Measurements from ENCODE around the gene DNAJC8.

The DNAJC8 gene

DNA sequence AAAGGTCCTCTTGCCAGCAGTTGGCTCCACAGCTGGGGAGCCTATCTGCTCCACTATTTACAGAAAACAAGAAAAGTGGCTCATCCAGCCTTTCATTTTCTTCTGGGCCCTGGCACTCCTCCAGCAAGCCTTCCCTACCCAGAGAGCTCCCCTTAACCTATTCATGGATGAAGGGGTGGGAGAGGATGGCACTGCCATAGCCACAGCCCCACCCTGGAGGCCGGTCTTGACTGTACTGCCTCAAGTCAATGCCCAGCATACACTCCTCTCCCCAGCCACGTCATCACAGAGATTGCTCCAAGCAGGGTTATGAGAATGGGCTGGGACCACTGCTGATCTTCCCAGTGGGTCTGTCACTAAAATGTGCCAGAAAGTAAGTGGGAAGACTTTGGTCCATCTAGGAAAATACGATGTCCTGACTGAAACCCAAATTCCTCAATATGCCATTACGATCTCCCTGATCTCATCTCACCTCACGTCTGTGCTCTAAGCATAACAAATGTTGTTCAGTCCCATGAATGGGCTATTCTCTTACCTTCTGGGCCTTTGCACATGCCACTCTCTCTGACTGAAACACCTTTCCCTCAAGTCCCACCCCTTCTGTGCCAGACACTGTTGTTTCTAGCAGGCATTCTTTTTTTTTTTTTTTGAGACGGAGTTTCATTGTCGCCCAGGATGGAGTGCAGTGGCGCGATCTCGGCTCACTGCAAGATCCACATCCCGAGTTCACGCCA is 35.0 kb downstream of the DNAJC8 start:
- H3K9me3 ChIP-seq, result no peaks in the 10 kb centered on the region
- peaks cover 24% of the 10 kb centered on the region for H3K36me3 ChIP-seq
- H3K4me1 ChIP-seq (ENCODE audit: control insufficient read depth in 1 of 2, insufficient read depth in 1 of 2, low read depth in 1 of 2, low read length in 1 of 2), result peaks cover 24 to 27% of the 10 kb centered on the region in 2 experiments
- H3K27ac ChIP-seq, result no peak overlapping the region
- no peak overlapping the region for H3K4me3 ChIP-seq (ENCODE audit: low read depth in 1 of 2, low read length in 1 of 2)
- no peak for TF ChIP-seq CTCF (IDR thresholded peaks at IDR 0.05)
- H3K27me3 ChIP-seq, result no peaks in the 10 kb centered on the region

- no peaks in the 10 kb centered on the region for H3K9me3 ChIP-seq
- H3K4me1 ChIP-seq (ENCODE audit: control insufficient read depth in 1 of 2, insufficient read depth in 1 of 2, low read depth in 1 of 2, low read length in 1 of 2), result peaks cover 24 to 27% of the 10 kb centered on the region in 2 experiments
- H3K27ac ChIP-seq, result no peak overlapping the region
- peaks cover 20% of the 10 kb centered on the region for H3K36me3 ChIP-seq
- H3K4me3 ChIP-seq (ENCODE audit: low read depth in 1 of 2, low read length in 1 of 2), result no peak overlapping the region
- no peak for TF ChIP-seq CTCF (IDR thresholded peaks at IDR 0.05)
- H3K27me3 ChIP-seq, result no peaks in the 10 kb centered on the region
These were observed 36.5 kb downstream of the DNAJC8 start for GRCh38 chr1:28196330-28196729.

- TF ChIP-seq CTCF (IDR thresholded peaks at IDR 0.05), result no peak
- Histone ChIP-seq H3K27ac (no peak overlapping the region), H3K27me3 (no peaks in the 10 kb centered on the region), H3K36me3 (peaks cover 14% of the 10 kb centered on the region), H3K4me1 (ENCODE audit: control insufficient read depth in 1 of 2, insufficient read depth in 1 of 2, low read depth in 1 of 2, low read length in 1 of 2) (peaks cover 28 to 30% of the 10 kb centered on the region in 2 experiments), H3K9me3 (no peaks in the 10 kb centered on the region), H3K4me3 (ENCODE audit: low read depth in 1 of 2, low read length in 1 of 2) (no peak overlapping the region)
These were observed 37.0 kb downstream of the DNAJC8 start for GRCh38 chr1:28195780-28196179.

DNA sequence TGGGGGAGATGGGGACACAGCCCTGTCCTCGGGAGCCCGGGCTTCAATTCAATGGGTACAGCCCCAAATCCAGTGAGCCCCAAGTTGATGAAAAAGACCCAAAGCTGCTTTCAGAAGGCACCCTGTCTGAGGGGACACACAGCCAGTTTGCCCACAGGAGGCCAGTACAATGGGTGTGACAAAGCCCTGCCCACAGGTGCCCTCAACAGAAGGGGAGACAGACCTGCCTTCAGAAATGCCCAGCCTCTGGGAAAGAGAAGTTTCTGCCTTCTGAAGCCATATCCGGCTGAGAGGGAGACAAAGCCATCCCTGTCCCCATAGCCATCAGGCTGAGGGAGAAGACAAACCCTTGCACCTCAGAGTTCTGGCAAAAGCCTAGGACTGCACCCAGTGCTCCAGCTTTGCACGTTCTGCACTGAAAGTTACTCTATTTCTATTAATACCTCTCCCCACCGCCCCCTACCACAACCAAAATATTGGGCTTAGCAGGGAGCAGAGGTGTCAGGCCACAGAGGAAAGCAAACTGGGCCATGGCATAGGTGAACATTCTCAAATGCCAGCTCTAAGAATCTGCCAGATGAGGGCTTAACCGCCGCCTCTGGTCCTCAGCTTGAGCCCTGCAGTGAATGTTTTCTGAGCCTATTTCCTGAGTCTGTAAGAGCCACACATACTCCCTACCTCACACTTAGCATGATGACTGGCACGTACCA is 38.3 kb downstream of the DNAJC8 start:
- Histone ChIP-seq H3K4me1 (ENCODE audit: control insufficient read depth in 1 of 2, insufficient read depth in 1 of 2, low read depth in 1 of 2, low read length in 1 of 2) (peaks cover 21 to 31% of the 10 kb centered on the region in 2 experiments), H3K4me3 (ENCODE audit: low read depth in 1 of 2, low read length in 1 of 2) (no peak overlapping the region), H3K36me3 (peaks cover 8% of the 10 kb centered on the region), H3K27ac (no peak overlapping the region), H3K9me3 (no peaks in the 10 kb centered on the region), H3K27me3 (no peaks in the 10 kb centered on the region)
- no peak for TF ChIP-seq CTCF (IDR thresholded peaks at IDR 0.05)

DNA sequence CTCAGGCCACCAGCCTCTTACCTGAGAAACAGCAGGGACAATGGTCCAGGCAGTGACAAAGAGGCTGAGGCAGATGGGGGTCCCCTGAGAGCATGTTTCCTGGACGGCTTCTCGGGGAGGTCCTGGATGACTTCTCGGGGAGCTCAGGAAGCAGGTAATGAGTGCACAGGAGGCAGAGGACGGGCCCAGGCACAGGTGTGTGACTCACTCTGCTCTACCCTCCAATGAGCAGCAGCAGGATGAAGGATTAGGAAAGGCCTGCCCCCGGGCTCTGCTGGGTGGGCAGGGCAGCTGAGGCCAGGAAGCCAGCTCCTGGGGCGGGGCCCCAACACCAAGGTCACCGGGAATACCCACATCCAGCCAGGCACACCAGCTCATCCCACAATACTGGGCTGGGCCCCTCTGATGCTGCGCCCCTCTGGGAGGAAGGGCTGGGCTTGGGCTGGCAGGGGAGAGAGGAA is 39.1 kb downstream of the DNAJC8 start:
- Histone ChIP-seq H3K4me1 (ENCODE audit: control insufficient read depth in 1 of 2, insufficient read depth in 1 of 2, low read depth in 1 of 2, low read length in 1 of 2) (peaks cover 14 to 23% of the 10 kb centered on the region in 2 experiments), H3K27me3 (no peaks in the 10 kb centered on the region), H3K27ac (no peak overlapping the region), H3K4me3 (ENCODE audit: low read depth in 1 of 2, low read length in 1 of 2) (no peak overlapping the region), H3K36me3 (peaks cover 5% of the 10 kb centered on the region), H3K9me3 (no peaks in the 10 kb centered on the region)
- TF ChIP-seq CTCF (IDR thresholded peaks at IDR 0.05), result no peak
